Smooth muscle cell (in vitro differentiated cells): ENCODE measurements around the gene SLAIN2. TPM values are rescaled to one million over a fixed set of nuclear protein-coding genes. Genes with fewer than 3 reads are reported as not detected.

Experiments used
- DNase-seq: peaks from one replicate; lab custom pipeline; 2025; ENCODE audit not compliant: unreplicated experiment; lab: John Stamatoyannopoulos, UW
- H2AFZ ChIP-seq: fragments of 200-600 bp; sonication (generic); 2 replicates; pipeline ENCODE4 v1.6.0; 2016; ENCODE audit warnings: antibody characterized with exemption, low read depth, mild to moderate bottlenecking
- H3F3A ChIP-seq: fragments of 200-600 bp; sonication (generic); 2 replicates; pipeline ENCODE4 v1.6.0; 2017; ENCODE audit warnings: antibody characterized with exemption, low read depth
- H3K27ac ChIP-seq: fragments of 200-600 bp; sonication (generic); 2 replicates; pipeline ENCODE4 v1.5.1; 2016; ENCODE audit warnings: low read depth, mild to moderate bottlenecking
- H3K27me3 ChIP-seq: fragments of 200-600 bp; sonication (generic); 2 replicates; pipeline ENCODE4 v1.6.1; 2016; ENCODE audit warnings: low read depth, mild to moderate bottlenecking
- H3K36me3 ChIP-seq: fragments of 200-600 bp; sonication (generic); 2 replicates; pipeline ENCODE4 v1.5.1; 2016; ENCODE audit warnings: low read depth
- H3K4me1 ChIP-seq: fragments of 200-600 bp; sonication (generic); 2 replicates; pipeline ENCODE4 v1.5.1; 2016; ENCODE audit warnings: low read depth
- H3K4me2 ChIP-seq: fragments of 200-600 bp; sonication (generic); 2 replicates; pipeline ENCODE4 v1.6.0; 2016; ENCODE audit warnings: mild to moderate bottlenecking
- H3K4me3 ChIP-seq: fragments of 200-600 bp; sonication (generic); 2 replicates; pipeline ENCODE4 v1.5.1; 2016; ENCODE audit warnings: mild to moderate bottlenecking
- H3K79me2 ChIP-seq: fragments of 200-600 bp; sonication (generic); 2 replicates; pipeline ENCODE4 v1.6.0; 2016; ENCODE audit warnings: low read depth, mild to moderate bottlenecking
- H3K9ac ChIP-seq: fragments of 200-600 bp; sonication (generic); 2 replicates; pipeline ENCODE4 v1.6.0; 2016; ENCODE audit warnings: low read depth
- H3K9me3 ChIP-seq: fragments of 200-600 bp; sonication (generic); replicated peaks from 2 replicates; pipeline ENCODE4 v1.5.1; 2016; ENCODE audit warnings: low read depth
- H4K20me1 ChIP-seq: fragments of 200-600 bp; sonication (generic); 2 replicates; pipeline ENCODE4 v1.6.0; 2016; ENCODE audit warnings: low read depth
- WGBS: methylation state at CpG from one replicate; pipeline ENCODE4 v1.1.7; 2016; ENCODE audit warnings: low lambda C conversion rate; 5-methylcytosine and 5-hydroxymethylcytosine counted together
- polyA plus RNA-seq: library from polyadenylated mRNA; unstranded; fragments of >200 nt; fragmentation: Nextera tagmentation; extraction: Ambion mirVana; gene quantifications from 2 replicates; pipeline ENCODE4 v1.2.1, GENCODE V29; 2016
- total RNA-seq: library from RNA; depleted of rRNA; stranded (reverse); fragments of >200 nt; gene quantifications from 2 replicates; pipeline ENCODE4 v1.2.3, GENCODE V29; 2014
- TF ChIP-seq, protein P1 (sequence below): fragments of 200-600 bp; sonication (generic); IDR thresholded peaks from 2 replicates; pipeline ENCODE4 v1.5.1; 2017; ENCODE audit warnings: borderline replicate concordance, mild to moderate bottlenecking, antibody characterized with exemption; ENCODE audit not compliant: insufficient read depth, poor library complexity, severe bottlenecking

SLAIN2 gene
- total and polyA plus RNA-seq, 2 experiments from 2014 or later, result 46.4 to 143 TPM

DNA sequence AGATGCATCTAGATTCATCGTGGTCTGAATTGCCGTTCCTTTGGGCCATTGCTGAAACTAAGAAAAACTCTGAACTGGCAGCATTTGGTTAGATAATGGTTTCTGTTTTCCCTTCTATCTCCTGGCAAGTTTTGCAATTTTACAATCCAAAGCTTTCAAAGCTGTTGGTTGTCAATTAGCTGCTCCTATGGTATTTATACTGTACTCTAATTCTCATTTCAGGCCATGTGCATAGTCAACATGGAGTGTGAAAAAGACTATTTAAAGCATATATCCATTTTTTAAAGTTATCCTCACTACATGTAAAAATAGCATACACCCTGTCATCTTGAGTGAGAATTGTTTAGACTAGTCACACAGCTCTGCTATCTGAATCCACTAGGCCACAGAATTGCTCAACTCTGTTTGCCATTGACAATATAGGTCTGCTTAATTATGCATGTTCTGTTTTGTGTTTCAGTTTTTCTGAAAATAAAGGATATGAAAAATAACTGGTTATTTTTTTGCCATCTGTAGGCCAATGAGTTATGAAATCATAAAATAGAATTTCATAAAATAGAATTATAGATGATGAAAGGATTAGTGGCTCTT, 44.0 kb upstream of the SLAIN2 start:
- H3K4me3 ChIP-seq, result no peak overlapping the region
- no peak for DNase-seq
- H3K4me2 ChIP-seq, result no peak overlapping the region
- H3K9me3 ChIP-seq, result no peaks in the 10 kb centered on the region
- H3K9ac ChIP-seq, result no peak overlapping the region
- H3K4me1 ChIP-seq, result no peaks in the 10 kb centered on the region
- TF ChIP-seq, protein P1, sequence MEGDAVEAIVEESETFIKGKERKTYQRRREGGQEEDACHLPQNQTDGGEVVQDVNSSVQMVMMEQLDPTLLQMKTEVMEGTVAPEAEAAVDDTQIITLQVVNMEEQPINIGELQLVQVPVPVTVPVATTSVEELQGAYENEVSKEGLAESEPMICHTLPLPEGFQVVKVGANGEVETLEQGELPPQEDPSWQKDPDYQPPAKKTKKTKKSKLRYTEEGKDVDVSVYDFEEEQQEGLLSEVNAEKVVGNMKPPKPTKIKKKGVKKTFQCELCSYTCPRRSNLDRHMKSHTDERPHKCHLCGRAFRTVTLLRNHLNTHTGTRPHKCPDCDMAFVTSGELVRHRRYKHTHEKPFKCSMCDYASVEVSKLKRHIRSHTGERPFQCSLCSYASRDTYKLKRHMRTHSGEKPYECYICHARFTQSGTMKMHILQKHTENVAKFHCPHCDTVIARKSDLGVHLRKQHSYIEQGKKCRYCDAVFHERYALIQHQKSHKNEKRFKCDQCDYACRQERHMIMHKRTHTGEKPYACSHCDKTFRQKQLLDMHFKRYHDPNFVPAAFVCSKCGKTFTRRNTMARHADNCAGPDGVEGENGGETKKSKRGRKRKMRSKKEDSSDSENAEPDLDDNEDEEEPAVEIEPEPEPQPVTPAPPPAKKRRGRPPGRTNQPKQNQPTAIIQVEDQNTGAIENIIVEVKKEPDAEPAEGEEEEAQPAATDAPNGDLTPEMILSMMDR, result no peak
- H3K27ac ChIP-seq, result no peak overlapping the region
- H4K20me1 ChIP-seq, result no peaks in the 10 kb centered on the region
- no peaks in the 10 kb centered on the region for H3K36me3 ChIP-seq
- H3F3A ChIP-seq, result no peaks in the 10 kb centered on the region
- no peaks in the 10 kb centered on the region for H3K79me2 ChIP-seq
- no peaks in the 10 kb centered on the region for H3K27me3 ChIP-seq
- WGBS, result 81% methylated on average over 2 of the region's 2 CpGs
- no peak overlapping the region for H2AFZ ChIP-seq

DNA sequence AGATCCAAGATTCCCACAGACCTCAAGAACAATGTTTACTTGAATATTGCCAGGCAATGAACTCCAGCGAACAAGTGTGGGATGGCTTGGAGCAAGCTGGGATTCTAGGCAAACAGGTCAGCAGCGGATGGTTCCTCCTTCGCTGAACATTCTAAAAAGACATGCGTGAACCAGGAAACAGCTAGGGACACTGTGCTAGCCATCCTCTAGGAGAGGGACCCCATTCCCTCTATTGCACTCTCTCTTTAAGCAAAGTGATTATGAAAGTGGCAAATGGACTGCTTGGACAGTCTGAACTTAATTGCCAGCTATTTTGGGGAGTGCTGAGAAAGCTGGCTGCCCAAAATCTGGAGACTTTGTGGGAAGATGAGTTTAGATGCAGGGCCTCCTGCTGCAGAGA, 41.8 kb upstream of the SLAIN2 start:
- no peak overlapping the region for H3K4me2 ChIP-seq
- H4K20me1 ChIP-seq, result no peaks in the 10 kb centered on the region
- TF ChIP-seq, protein P1, result no peak
- no peaks in the 10 kb centered on the region for H3K27me3 ChIP-seq
- H3K36me3 ChIP-seq, result no peaks in the 10 kb centered on the region
- H3K79me2 ChIP-seq, result no peaks in the 10 kb centered on the region
- no peak overlapping the region for H3K9ac ChIP-seq
- H3K9me3 ChIP-seq, result no peaks in the 10 kb centered on the region
- WGBS, result 95% methylated on average over 4 of the region's 4 CpGs
- no peak overlapping the region for H3K4me3 ChIP-seq
- H3F3A ChIP-seq, result no peaks in the 10 kb centered on the region
- H3K27ac ChIP-seq, result no peak overlapping the region
- H3K4me1 ChIP-seq, result no peaks in the 10 kb centered on the region
- H2AFZ ChIP-seq, result no peak overlapping the region
- no peak for DNase-seq

DNA sequence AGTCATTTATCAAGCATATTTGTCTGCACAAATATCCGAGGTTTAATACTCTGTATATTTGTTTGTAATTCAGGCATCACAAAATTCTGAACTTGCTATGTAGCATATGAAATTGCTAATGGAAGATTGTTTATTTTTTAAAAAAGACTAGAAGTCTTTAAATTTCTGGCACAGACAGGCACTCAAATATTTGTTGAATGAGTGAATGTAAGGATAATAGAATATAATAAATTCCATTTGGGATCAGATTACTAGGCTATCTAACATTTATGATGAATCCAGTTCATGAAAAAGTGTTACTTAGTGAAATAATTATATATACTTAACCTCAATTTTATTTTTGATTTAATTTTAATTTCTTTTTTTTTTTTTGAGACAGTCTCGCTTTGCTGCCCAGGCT, 41.3 kb upstream of the SLAIN2 start:
- H2AFZ ChIP-seq, result no peak overlapping the region
- no peak for DNase-seq
- no peaks in the 10 kb centered on the region for H3K36me3 ChIP-seq
- no peak overlapping the region for H3K27ac ChIP-seq
- H3K9me3 ChIP-seq, result no peaks in the 10 kb centered on the region
- WGBS, result 83% methylated on average over 2 of the region's 2 CpGs
- no peaks in the 10 kb centered on the region for H4K20me1 ChIP-seq
- TF ChIP-seq, protein P1, result no peak
- H3K79me2 ChIP-seq, result no peaks in the 10 kb centered on the region
- H3K4me2 ChIP-seq, result no peak overlapping the region
- H3K4me1 ChIP-seq, result no peaks in the 10 kb centered on the region
- no peak overlapping the region for H3K9ac ChIP-seq
- H3K4me3 ChIP-seq, result no peak overlapping the region
- H3K27me3 ChIP-seq, result no peaks in the 10 kb centered on the region
- no peaks in the 10 kb centered on the region for H3F3A ChIP-seq

DNA sequence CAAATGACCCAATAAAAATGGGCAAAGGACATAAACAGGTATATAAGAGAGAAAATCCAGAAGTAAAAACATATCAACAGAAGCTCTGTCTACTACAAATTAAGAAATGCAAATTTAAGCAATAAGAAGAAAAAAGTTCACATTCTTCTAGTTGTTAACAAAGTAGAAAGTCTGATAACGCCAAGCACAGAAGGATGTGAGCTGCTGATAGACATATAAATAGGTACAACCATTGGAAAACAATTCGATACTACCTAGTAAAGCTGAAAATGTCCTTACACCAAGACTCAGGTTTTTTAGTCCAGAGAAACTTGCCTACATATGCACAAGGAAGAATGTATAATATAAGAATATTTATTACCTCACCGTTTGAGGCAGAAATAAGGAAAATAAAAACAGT, 35.8 kb upstream of the SLAIN2 start:
- H3K36me3 ChIP-seq, result no peaks in the 10 kb centered on the region
- H2AFZ ChIP-seq, result peak overlapping the region; percentile 48
- TF ChIP-seq, protein P1, result no peak
- H3F3A ChIP-seq, result no peaks in the 10 kb centered on the region
- H3K27ac ChIP-seq, result no peak overlapping the region
- WGBS, result 92% methylated on average over 3 of the region's 3 CpGs
- H3K9ac ChIP-seq, result no peak overlapping the region
- H3K79me2 ChIP-seq, result no peaks in the 10 kb centered on the region
- no peak overlapping the region for H3K4me3 ChIP-seq
- peak overlapping the region; percentile 6 for H3K4me2 ChIP-seq
- no peaks in the 10 kb centered on the region for H4K20me1 ChIP-seq
- H3K4me1 ChIP-seq, result no peaks in the 10 kb centered on the region
- no peaks in the 10 kb centered on the region for H3K27me3 ChIP-seq
- no peak for DNase-seq
- no peaks in the 10 kb centered on the region for H3K9me3 ChIP-seq
